H1 (cell line): ENCODE data around the gene PIGS.

Source experiments
- GTF2F1 ChIP-seq: IDR thresholded peaks from 2 replicates; pipeline ENCODE4 v1.6.1; 2012; ENCODE audit warnings: low read depth, low read length, improper control_type of control experiment, borderline replicate concordance
- MAX ChIP-seq: IDR thresholded peaks from 2 replicates; pipeline ENCODE4 v1.6.1; 2012; ENCODE audit warnings: inconsistent platforms
- POLR2AphosphoS5 ChIP-seq: IDR thresholded peaks from 2 replicates; pipeline ENCODE4 v1.6.1; 2011; ENCODE audit warnings: low read depth, low read length
- SIN3A ChIP-seq, 2 experiments: IDR thresholded peaks in 1 of 2; conservative IDR thresholded peaks in 1 of 2; 2 replicates each; pipeline ENCODE4 v1.6.1; 2011 to 2012; ENCODE audit warnings: low read length in 2 of 2, improper control_type of control experiment in 1 of 2, low read depth in 1 of 2, mild to moderate bottlenecking in 1 of 2
- TF ChIP-seq, protein P1 (sequence below), 3 experiments: IDR thresholded peaks; 1 replicate in 2 of 3; 2 replicates in 1 of 3; pipeline versions ENCODE4 v1.5.1 to v1.6.1; 2011; ENCODE audit warnings: low read length in 3 of 3, mild to moderate bottlenecking in 3 of 3, inconsistent platforms in 2 of 3, low read depth in 1 of 3, moderate library complexity in 1 of 3; ENCODE audit not compliant: insufficient read depth in 1 of 3; ENCODE audit errors: control extremely low read depth in 1 of 3

DNA sequence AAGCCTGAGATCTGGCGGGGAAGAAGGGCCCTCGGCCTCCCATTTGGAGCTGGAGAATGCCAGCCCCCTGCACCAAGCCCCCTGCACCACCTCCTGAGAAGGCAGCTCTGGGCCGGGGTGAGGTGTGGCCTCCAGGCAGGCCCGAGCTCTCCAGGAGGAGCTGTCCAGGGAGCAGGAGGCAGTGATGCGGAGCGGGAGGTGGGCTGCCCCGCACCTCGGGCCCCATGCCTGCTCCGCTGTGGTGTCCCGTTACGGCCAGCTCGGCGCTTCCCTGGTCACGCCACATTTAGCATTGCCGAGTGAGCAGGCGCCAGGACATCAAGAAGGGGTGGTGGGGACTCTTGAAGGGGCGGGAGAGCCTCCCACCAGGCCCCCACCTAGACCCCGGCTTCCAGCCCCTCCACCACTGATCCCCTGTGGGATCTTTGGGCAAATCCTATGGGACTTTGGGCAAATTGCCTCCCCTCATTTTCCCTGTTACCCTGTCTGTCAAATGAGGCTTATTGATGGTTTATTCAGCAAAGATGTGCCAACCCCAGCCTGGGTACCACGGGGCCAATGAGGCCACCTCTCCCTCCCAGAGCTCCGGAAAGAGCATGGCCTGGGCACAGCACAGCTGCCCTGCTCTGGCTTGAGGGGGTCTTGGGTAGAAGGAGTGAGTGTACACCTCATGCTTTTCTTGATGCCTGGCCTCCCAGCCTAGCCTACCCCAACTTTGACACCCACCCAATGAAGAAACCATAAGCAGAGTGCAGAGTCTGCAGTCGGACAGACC, 49.8 kb downstream of the PIGS start:
- TF ChIP-seq, protein P1, sequence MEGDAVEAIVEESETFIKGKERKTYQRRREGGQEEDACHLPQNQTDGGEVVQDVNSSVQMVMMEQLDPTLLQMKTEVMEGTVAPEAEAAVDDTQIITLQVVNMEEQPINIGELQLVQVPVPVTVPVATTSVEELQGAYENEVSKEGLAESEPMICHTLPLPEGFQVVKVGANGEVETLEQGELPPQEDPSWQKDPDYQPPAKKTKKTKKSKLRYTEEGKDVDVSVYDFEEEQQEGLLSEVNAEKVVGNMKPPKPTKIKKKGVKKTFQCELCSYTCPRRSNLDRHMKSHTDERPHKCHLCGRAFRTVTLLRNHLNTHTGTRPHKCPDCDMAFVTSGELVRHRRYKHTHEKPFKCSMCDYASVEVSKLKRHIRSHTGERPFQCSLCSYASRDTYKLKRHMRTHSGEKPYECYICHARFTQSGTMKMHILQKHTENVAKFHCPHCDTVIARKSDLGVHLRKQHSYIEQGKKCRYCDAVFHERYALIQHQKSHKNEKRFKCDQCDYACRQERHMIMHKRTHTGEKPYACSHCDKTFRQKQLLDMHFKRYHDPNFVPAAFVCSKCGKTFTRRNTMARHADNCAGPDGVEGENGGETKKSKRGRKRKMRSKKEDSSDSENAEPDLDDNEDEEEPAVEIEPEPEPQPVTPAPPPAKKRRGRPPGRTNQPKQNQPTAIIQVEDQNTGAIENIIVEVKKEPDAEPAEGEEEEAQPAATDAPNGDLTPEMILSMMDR (IDR thresholded peaks at IDR 0.05; ENCODE audit: control extremely low read depth in 1 of 3, insufficient read depth in 1 of 3, low read depth in 1 of 3, low read length in 3 of 3): no peak
- TF ChIP-seq GTF2F1 (no peak), POLR2AphosphoS5 (no peak), MAX (no peak), SIN3A (conservative IDR thresholded peaks at IDR 0.05 in 1 of 2, IDR thresholded peaks at IDR 0.05 in 1 of 2; ENCODE audit: low read depth in 1 of 2, low read length in 2 of 2) (no peak)
